SK-N-SH treated with all-trans-retinoic acid at 6 μM for 48 hours (cell line): ENCODE data around the gene ACTR3.

Experiments used
- CREB5 ChIP-seq: fragments of 250-450 bp; sonication (Bioruptor Pico); IDR thresholded peaks from 2 replicates; pipeline ENCODE4 v1.5.1; 2020; ENCODE audit warnings: low read depth, mild to moderate bottlenecking, moderate library complexity
- GLIS3 ChIP-seq: fragments of 250-450 bp; sonication (Bioruptor Pico); IDR thresholded peaks from 2 replicates; pipeline ENCODE4 v1.5.0; 2020; ENCODE audit warnings: mild to moderate bottlenecking, moderate library complexity
- PATZ1 ChIP-seq: fragments of 250-450 bp; sonication (Bioruptor Pico); IDR thresholded peaks from 2 replicates; pipeline ENCODE4 v1.8.0; 2020; ENCODE audit warnings: mild to moderate bottlenecking, moderate library complexity, borderline replicate concordance
- PPARA ChIP-seq: fragments of 250-450 bp; sonication (Bioruptor Pico); IDR thresholded peaks from 2 replicates; pipeline ENCODE4 v1.5.0; 2020; ENCODE audit warnings: mild to moderate bottlenecking, borderline replicate concordance
- RARB ChIP-seq: fragments of 250-450 bp; sonication (Bioruptor Pico); IDR thresholded peaks from 2 replicates; pipeline ENCODE4 v1.8.0; 2021; ENCODE audit warnings: mild to moderate bottlenecking, moderate library complexity
- ZFP3 ChIP-seq: fragments of 250-450 bp; sonication (Bioruptor Pico); IDR thresholded peaks from 2 replicates; pipeline ENCODE4 v1.5.0; 2020; ENCODE audit warnings: mild to moderate bottlenecking, moderate library complexity
- ZFP30 ChIP-seq: fragments of 450-650 bp; formaldehyde crosslinking; IDR thresholded peaks from 2 replicates; pipeline ENCODE4 v1.5.0; 2022; ENCODE audit warnings: mild to moderate bottlenecking, moderate library complexity

GRCh38 chr2:114008720-114009119 is 118.8 kb downstream of the ACTR3 start:
- TF ChIP-seq PPARA (CRISPR knock-in tag) (no peak), ZFP30 (CRISPR knock-in tag) (no peak), ZFP3 (CRISPR knock-in tag) (no peak), GLIS3 (CRISPR knock-in tag) (no peak), PATZ1 (CRISPR knock-in tag) (no peak), CREB5 (no peak), RARB (CRISPR knock-in tag) (no peak)
